Measurements from ENCODE around the gene SPEG. TPM values are rescaled to one million over a fixed set of nuclear protein-coding genes. Genes with fewer than 3 reads are reported as not detected.
A peak's percentile ranks its signal among the peaks of the same experiment; 100 is the strongest.

The SPEG gene
- total RNA-seq, 1 experiment from 2014 or later, result 23.3 TPM

- Mint-ChIP-seq H3K27me3 (ENCODE audit: insufficient read depth, unreplicated experiment) (no peaks in the 10 kb centered on the region), H3K4me3 (ENCODE audit: unreplicated experiment) (peak overlapping the region; percentile 64), H3K9me3 (ENCODE audit: unreplicated experiment) (no peaks in the 10 kb centered on the region), H3K36me3 (ENCODE audit: insufficient read depth, unreplicated experiment) (no peaks in the 10 kb centered on the region), H3K4me1 (ENCODE audit: insufficient read depth, unreplicated experiment) (peaks cover 24% of the 10 kb centered on the region), H3K27ac (ENCODE audit: low read depth, unreplicated experiment) (peak overlapping the region; percentile 83)
- TF ChIP-seq, protein P1, sequence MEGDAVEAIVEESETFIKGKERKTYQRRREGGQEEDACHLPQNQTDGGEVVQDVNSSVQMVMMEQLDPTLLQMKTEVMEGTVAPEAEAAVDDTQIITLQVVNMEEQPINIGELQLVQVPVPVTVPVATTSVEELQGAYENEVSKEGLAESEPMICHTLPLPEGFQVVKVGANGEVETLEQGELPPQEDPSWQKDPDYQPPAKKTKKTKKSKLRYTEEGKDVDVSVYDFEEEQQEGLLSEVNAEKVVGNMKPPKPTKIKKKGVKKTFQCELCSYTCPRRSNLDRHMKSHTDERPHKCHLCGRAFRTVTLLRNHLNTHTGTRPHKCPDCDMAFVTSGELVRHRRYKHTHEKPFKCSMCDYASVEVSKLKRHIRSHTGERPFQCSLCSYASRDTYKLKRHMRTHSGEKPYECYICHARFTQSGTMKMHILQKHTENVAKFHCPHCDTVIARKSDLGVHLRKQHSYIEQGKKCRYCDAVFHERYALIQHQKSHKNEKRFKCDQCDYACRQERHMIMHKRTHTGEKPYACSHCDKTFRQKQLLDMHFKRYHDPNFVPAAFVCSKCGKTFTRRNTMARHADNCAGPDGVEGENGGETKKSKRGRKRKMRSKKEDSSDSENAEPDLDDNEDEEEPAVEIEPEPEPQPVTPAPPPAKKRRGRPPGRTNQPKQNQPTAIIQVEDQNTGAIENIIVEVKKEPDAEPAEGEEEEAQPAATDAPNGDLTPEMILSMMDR (IDR thresholded peaks at IDR 0.05; ENCODE audit: unreplicated experiment), result no peak
- peak; percentile 99 for DNase-seq (ENCODE audit: unreplicated experiment)
- intact Hi-C loops (cut with micrococcal nuclease), result loop anchor here (2.0 kb wide), 1 partner anchor 46 kb away; the partner anchor contains the start of gene GMPPA
- POLR2A ChIA-PET, result interaction anchor here (0.7 to 2.1 kb wide), 15 partner anchors 10 to 298 kb away, joined by 3 to 17 read pairs (median 3); partner anchors contain the start of genes CHPF, CNPPD1, DNAJB2 and GMPPA
- BruUV-seq (replicated peaks), result no TSS peak
- CTCF ChIA-PET, result interaction anchor here (0.6 to 4.2 kb wide), 13 partner anchors 12 to 414 kb away, joined by 3 to 33 read pairs (median 3); a partner anchor contains a TSS
These were observed 18.0 kb downstream of the SPEG start for GRCh38 chr2:219452361-219453317.

DNA sequence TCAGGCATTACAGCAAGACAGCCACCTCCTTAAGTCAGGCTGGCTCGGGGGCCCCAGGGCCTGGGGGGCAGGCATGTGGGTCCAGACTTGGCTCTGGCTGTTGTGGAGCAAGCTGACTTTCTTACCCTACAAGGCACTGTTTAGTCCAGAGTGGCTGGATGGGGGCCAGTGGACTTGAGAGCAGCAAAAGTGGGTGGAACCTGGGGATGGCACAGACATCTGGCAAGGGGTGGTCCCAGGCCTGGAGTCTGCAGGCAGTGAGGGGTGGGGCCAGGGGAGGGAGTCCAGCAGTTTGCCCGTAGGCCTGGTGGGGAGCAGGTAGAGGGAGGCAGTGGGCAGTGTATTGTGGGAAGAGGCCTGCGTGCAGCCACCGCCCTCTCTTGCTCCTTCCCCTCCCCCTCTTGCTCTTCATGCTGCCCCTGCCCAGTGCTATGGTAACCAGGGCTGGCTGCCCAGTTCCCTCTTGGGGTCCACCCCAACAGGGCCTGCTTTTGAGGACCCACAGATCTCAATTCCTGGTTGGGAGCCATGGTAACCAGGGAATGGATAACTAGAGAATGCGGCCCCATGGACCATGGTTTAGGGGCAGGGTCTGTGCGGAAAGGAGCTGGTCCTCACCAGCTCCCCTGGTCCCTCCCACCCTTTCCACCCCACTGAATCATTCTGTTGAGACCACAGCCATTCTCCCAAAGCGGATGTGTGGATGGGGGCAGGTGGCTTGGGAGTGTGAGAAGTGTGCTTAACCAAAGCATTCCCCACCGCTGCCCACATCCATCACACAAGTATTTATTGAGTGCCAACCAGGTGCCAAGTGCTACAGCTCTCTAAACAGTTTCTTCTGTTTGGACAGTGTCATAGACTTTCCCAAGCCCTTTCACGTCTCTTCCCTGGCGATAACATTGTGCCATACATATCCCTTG is 19.3 kb downstream of the SPEG start:
- Mint-ChIP-seq H3K4me3 (ENCODE audit: unreplicated experiment) (peak overlapping the region; percentile 64), H3K4me1 (ENCODE audit: insufficient read depth, unreplicated experiment) (peaks cover 29% of the 10 kb centered on the region), H3K27me3 (ENCODE audit: insufficient read depth, unreplicated experiment) (no peaks in the 10 kb centered on the region), H3K27ac (ENCODE audit: low read depth, unreplicated experiment) (peak overlapping the region; percentile 83), H3K36me3 (ENCODE audit: insufficient read depth, unreplicated experiment) (no peaks in the 10 kb centered on the region), H3K9me3 (ENCODE audit: unreplicated experiment) (no peaks in the 10 kb centered on the region)
- POLR2A ChIA-PET, result interaction anchor here (0.8 to 2.1 kb wide), 12 partner anchors 9 to 277 kb away, joined by 3 to 17 read pairs (median 4); partner anchors contain the start of genes CHPF, CNPPD1, DNAJB2 and GMPPA
- intact Hi-C loops (cut with micrococcal nuclease), result loop anchor here (2.0 kb wide), 1 partner anchor 45 kb away; the partner anchor contains the start of gene GMPPA
- CTCF ChIA-PET, result interaction anchor here (0.6 to 5.0 kb wide), 11 partner anchors 22 to 446 kb away, joined by 3 to 41 read pairs (median 3); no protein-coding TSS in a partner anchor
- DNase-seq (ENCODE audit: unreplicated experiment), result peak; percentile 96
- TF ChIP-seq, protein P1 (IDR thresholded peaks at IDR 0.05; ENCODE audit: unreplicated experiment), result no peak
- BruUV-seq (replicated peaks), result no TSS peak

GRCh38 chr2:219455581-219455980 is 20.9 kb downstream of the SPEG start:
- no TSS peak for BruUV-seq (replicated peaks)
- no peaks in the 10 kb centered on the region for H3K27me3 Mint-ChIP-seq (ENCODE audit: insufficient read depth, unreplicated experiment)
- TF ChIP-seq, protein P1 (IDR thresholded peaks at IDR 0.05; ENCODE audit: unreplicated experiment), result no peak
- H3K4me3 Mint-ChIP-seq (ENCODE audit: unreplicated experiment), result no peak overlapping the region
- no peak overlapping the region for H3K27ac Mint-ChIP-seq (ENCODE audit: low read depth, unreplicated experiment)
- peaks cover 29% of the 10 kb centered on the region for H3K4me1 Mint-ChIP-seq (ENCODE audit: insufficient read depth, unreplicated experiment)
- peaks cover 4% of the 10 kb centered on the region for H3K36me3 Mint-ChIP-seq (ENCODE audit: insufficient read depth, unreplicated experiment)
- ChIA-PET POLR2A (interaction anchor here (1.0 to 1.4 kb wide), 2 partner anchors 13 to 43 kb away, joined by 3 read pairs; partner anchors contain the start of gene GMPPA), CTCF (interaction anchor here (0.6 to 5.0 kb wide), 9 partner anchors 15 to 74 kb away, joined by 3 to 41 read pairs (median 3); no protein-coding TSS in a partner anchor)
- no peak for DNase-seq (ENCODE audit: unreplicated experiment)
- intact Hi-C loops (cut with micrococcal nuclease), result no loop called here
- H3K9me3 Mint-ChIP-seq (ENCODE audit: unreplicated experiment), result no peaks in the 10 kb centered on the region

Measured in MCF 10A (cell line).